Endothelial cell of umbilical vein (primary cell): ENCODE data around the gene RIOX2. TPM values are rescaled to one million over a fixed set of nuclear protein-coding genes. Genes with fewer than 3 reads are reported as not detected.

Experiments
- BruUV-seq: library from RNA; stranded (reverse); fragments of 400-500 nt; replicated peaks from 2 replicates; lab custom pipeline; 2021; lab: Mats Ljungman, UMichigan
- CTCF ChIA-PET: fragments of 300-600, 350-600 bp; sonication (Branson Sonifier 250); formaldehyde crosslinking; loops from one replicate; lab custom pipeline; 2021; ENCODE audit warnings: antibody characterized with exemption, inconsistent platforms; lab: Charles Lee
- POLR2A ChIA-PET: fragments of 300-600, 350-600 bp; sonication (Branson Sonifier 250); formaldehyde crosslinking; loops from one replicate; lab custom pipeline; 2021; ENCODE audit warnings: antibody characterized with exemption, inconsistent platforms; lab: Charles Lee
- DNase-seq: peaks from one replicate; pipeline ENCODE4 v3.0.0-alpha.2; 2011; ENCODE audit warnings: low read depth, low spot score
- FAIRE-seq: peaks from 2 replicates; lab custom pipeline; 2011; peaks lifted over from hg19 to GRCh38; lab: Jason Lieb, UNC
- H2AFZ ChIP-seq: 2 replicates; pipeline ENCODE4 v1.6.0; 2012; ENCODE audit warnings: low read depth, low read length, control low read depth, inconsistent platforms
- H3K27ac ChIP-seq: 2 replicates; pipeline ENCODE4 v1.5.1; 2011; ENCODE audit warnings: low read depth, mild to moderate bottlenecking, control low read depth, low read length, moderate library complexity; ENCODE audit not compliant: insufficient read depth
- H3K27me3 ChIP-seq, 2 experiments: 2 replicates each; pipeline versions ENCODE4 v1.6.0 to v1.6.1; 2011; ENCODE audit warnings: low read length in 2 of 2, mixed read lengths in 1 of 2; ENCODE audit not compliant: control insufficient read depth in 2 of 2, insufficient read depth in 2 of 2
- H3K36me3 ChIP-seq, 2 experiments: 2 replicates in 1 of 2; 3 replicates in 1 of 2; pipeline ENCODE4 v1.5.1; 2011; ENCODE audit warnings: low read length in 2 of 2, mild to moderate bottlenecking in 1 of 2, moderate library complexity in 1 of 2; ENCODE audit not compliant: control insufficient read depth in 2 of 2, insufficient read depth in 2 of 2; ENCODE audit errors: extremely low read depth in 1 of 2
- H3K4me1 ChIP-seq: 3 replicates; pipeline ENCODE4 v1.5.1; 2011; ENCODE audit warnings: mild to moderate bottlenecking, low read length; ENCODE audit not compliant: control insufficient read depth, insufficient read depth; ENCODE audit errors: extremely low read depth
- H3K4me2 ChIP-seq: 2 replicates; pipeline ENCODE4 v1.6.1; 2011; ENCODE audit warnings: low read length, control low read depth, mixed read lengths; ENCODE audit not compliant: insufficient read depth
- H3K4me3 ChIP-seq, 3 experiments: fragments of 200-600 bp in 1 of 3; sonication (generic), shearing (Covaris generic) in 1 of 3; replicated peaks in 1 of 3; 2 replicates each; pipeline ENCODE4 v1.5.1; 2011 to 2016; ENCODE audit warnings: control low read depth in 3 of 3, low read length in 3 of 3, mild to moderate bottlenecking in 2 of 3, inconsistent platforms in 1 of 3, low read depth in 1 of 3, moderate library complexity in 1 of 3; ENCODE audit not compliant: insufficient read depth in 1 of 3
- H3K79me2 ChIP-seq: 2 replicates; pipeline ENCODE4 v1.6.0; 2012; ENCODE audit warnings: low read length, inconsistent platforms; ENCODE audit not compliant: control insufficient read depth, insufficient read depth
- H3K9ac ChIP-seq: replicated peaks from 2 replicates; pipeline ENCODE3; 2011; ENCODE audit warnings: low read length, control low read depth; ENCODE audit not compliant: insufficient read depth; ENCODE audit errors: extremely low read depth
- H3K9me1 ChIP-seq: replicated peaks from 3 replicates; pipeline ENCODE4 v1.6.0; 2011; ENCODE audit warnings: mild to moderate bottlenecking, low read length; ENCODE audit not compliant: control insufficient read depth, insufficient read depth; ENCODE audit errors: extremely low read depth
- H3K9me3 ChIP-seq: replicated peaks from 2 replicates; pipeline ENCODE4 v1.5.1; 2012; ENCODE audit warnings: low read length, inconsistent platforms; ENCODE audit not compliant: control insufficient read depth, insufficient read depth
- H4K20me1 ChIP-seq: replicated peaks from 2 replicates; pipeline ENCODE3; 2011; ENCODE audit warnings: mild to moderate bottlenecking, low read length; ENCODE audit not compliant: control insufficient read depth, insufficient read depth; ENCODE audit errors: extremely low read depth
- EZH2 ChIP-seq: IDR thresholded peaks from 2 replicates; pipeline ENCODE4 v1.6.1; 2012; ENCODE audit warnings: borderline replicate concordance, low read depth, mild to moderate bottlenecking, moderate library complexity, low read length, inconsistent platforms; ENCODE audit not compliant: severe bottlenecking
- FOS ChIP-seq: IDR thresholded peaks from 2 replicates; pipeline ENCODE4 v1.6.1; 2011; ENCODE audit warnings: mild to moderate bottlenecking, low read length, moderate library complexity, borderline replicate concordance; ENCODE audit not compliant: insufficient read depth
- GATA2 ChIP-seq: IDR thresholded peaks from 2 replicates; pipeline ENCODE4 v1.7.0; 2011; ENCODE audit warnings: low read depth, mild to moderate bottlenecking, moderate library complexity, mixed read lengths, low read length; ENCODE audit not compliant: insufficient read length, insufficient read depth
- JUN ChIP-seq: IDR thresholded peaks from 2 replicates; pipeline ENCODE4 v1.6.1; 2011; ENCODE audit warnings: borderline replicate concordance, low read depth; ENCODE audit not compliant: insufficient read length, insufficient read depth
- MYC ChIP-seq: IDR thresholded peaks from one replicate; pipeline ENCODE4 v1.6.1; 2011; ENCODE audit warnings: mild to moderate bottlenecking, low read depth, low read length
- POLR2A ChIP-seq: IDR thresholded peaks from 2 replicates; pipeline ENCODE4 v1.6.1; 2012; ENCODE audit warnings: low read depth, mild to moderate bottlenecking, control low read depth, low read length
- POLR2AphosphoS5 ChIP-seq: IDR thresholded peaks from 2 replicates; pipeline ENCODE4 v1.6.1; 2012; ENCODE audit warnings: low read depth, mild to moderate bottlenecking, control low read depth, low read length, moderate library complexity; ENCODE audit not compliant: insufficient read depth
- dilution Hi-C: fragments of 300-500 bp; cut with MboI; formaldehyde crosslinking; loops from one replicate; pipeline ENCODE4 v1.15.0; 2019; ENCODE audit warnings: low sequenced_read_pairs; ENCODE audit not compliant: extremely low pct_ligation_motif_present
- intact Hi-C: fragments of 100-400 bp; cut with micrococcal nuclease; formaldehyde crosslinking; loops from one replicate; pipeline ENCODE4 v1.10.0; 2022
- polyA plus RNA-seq, 4 experiments: library from polyadenylated mRNA; depleted of rRNA in 3 of 4; stranded (reverse) in 3 of 4; unstranded in 1 of 4; fragments of >200 nt; gene quantifications; 2 replicates each; pipeline versions ENCODE4 v1.2.1 to v1.2.3, GENCODE V29; 2011 to 2012; ENCODE audit warnings: missing spikeins in 1 of 4
- total RNA-seq: library from RNA; stranded (reverse); gene quantifications from 2 replicates; pipeline ENCODE4 v1.2.3, GENCODE V29; 2021
- TF ChIP-seq, protein P1 (sequence below): IDR thresholded peaks from 2 replicates; pipeline ENCODE4 v1.6.1; 2011; ENCODE audit not compliant: insufficient read depth, insufficient read length
- TF ChIP-seq, protein P2 (sequence below), 2 donors: IDR thresholded peaks; 1 replicate in 1 of 2; 2 replicates in 1 of 2; pipeline ENCODE4 v1.5.1; 2011; ENCODE audit warnings: low read length in 2 of 2, mild to moderate bottlenecking in 2 of 2, moderate library complexity in 2 of 2, control low read depth in 1 of 2, inconsistent platforms in 1 of 2, low read depth in 1 of 2; ENCODE audit not compliant: insufficient read depth in 1 of 2; ENCODE audit errors: extremely low read depth in 1 of 2

The RIOX2 gene
- total and polyA plus RNA-seq, 2 donors (not counting 3 experiments of a cell fraction or from before 2014, with no cell fraction given): 14.5 to 30.5 TPM

DNA sequence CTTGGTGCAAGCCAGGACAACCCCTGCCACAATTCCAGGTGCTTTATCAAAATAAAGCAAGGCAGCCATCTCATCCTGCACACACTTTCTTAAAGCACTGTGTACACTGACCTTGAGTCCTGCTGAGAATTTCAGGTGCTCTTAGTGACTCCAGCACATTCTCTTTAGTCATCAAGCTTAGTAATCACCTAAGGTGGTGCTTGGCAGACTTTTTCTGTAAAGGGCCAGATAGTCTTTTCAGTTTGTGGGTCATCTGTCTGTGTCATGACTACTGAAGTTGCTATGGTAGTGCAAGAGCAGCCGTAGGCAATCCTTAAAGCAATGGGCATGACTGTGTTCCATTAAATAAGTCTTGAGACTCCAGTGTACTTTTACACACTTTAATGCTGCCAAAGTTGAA lies 36.4 kb downstream of the RIOX2 start:
- no peak overlapping the region for H3K27ac ChIP-seq
- ChIA-PET POLR2A (no interaction called here), CTCF (interaction anchor here (2.1 kb wide), 1 partner anchor 10 kb away, joined by 5 read pairs; no protein-coding TSS in a partner anchor)
- BruUV-seq: no TSS peak
- no peak overlapping the region for H2AFZ ChIP-seq
- H3K36me3 ChIP-seq: peaks cover 0 to 7% of the 10 kb centered on the region in 2 experiments
- no peaks in the 10 kb centered on the region for H3K4me1 ChIP-seq
- no peak for TF ChIP-seq POLR2A
- no peak for TF ChIP-seq GATA2
- TF ChIP-seq FOS: no peak
- no peak for TF ChIP-seq JUN
- TF ChIP-seq, protein P1, sequence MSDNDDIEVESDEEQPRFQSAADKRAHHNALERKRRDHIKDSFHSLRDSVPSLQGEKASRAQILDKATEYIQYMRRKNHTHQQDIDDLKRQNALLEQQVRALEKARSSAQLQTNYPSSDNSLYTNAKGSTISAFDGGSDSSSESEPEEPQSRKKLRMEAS: no peak
- no peak for TF ChIP-seq POLR2AphosphoS5
- TF ChIP-seq, protein P2, sequence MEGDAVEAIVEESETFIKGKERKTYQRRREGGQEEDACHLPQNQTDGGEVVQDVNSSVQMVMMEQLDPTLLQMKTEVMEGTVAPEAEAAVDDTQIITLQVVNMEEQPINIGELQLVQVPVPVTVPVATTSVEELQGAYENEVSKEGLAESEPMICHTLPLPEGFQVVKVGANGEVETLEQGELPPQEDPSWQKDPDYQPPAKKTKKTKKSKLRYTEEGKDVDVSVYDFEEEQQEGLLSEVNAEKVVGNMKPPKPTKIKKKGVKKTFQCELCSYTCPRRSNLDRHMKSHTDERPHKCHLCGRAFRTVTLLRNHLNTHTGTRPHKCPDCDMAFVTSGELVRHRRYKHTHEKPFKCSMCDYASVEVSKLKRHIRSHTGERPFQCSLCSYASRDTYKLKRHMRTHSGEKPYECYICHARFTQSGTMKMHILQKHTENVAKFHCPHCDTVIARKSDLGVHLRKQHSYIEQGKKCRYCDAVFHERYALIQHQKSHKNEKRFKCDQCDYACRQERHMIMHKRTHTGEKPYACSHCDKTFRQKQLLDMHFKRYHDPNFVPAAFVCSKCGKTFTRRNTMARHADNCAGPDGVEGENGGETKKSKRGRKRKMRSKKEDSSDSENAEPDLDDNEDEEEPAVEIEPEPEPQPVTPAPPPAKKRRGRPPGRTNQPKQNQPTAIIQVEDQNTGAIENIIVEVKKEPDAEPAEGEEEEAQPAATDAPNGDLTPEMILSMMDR (IDR thresholded peaks at IDR 0.05; ENCODE audit: extremely low read depth in 1 of 2, insufficient read depth in 1 of 2, low read depth in 1 of 2, low read length in 2 of 2): no peak
- TF ChIP-seq EZH2: no peak
- no peak for TF ChIP-seq MYC
- FAIRE-seq: no peak
- dilution Hi-C loops: no loop called here
- intact Hi-C loops: no loop called here
- H3K27me3 ChIP-seq: no peaks in the 10 kb centered on the region
- H3K4me2 ChIP-seq: no peak overlapping the region
- H3K9me1 ChIP-seq: no peaks in the 10 kb centered on the region
- H4K20me1 ChIP-seq: no peaks in the 10 kb centered on the region
- no peak for DNase-seq
- H3K4me3 ChIP-seq: no peak overlapping the region
- no peak overlapping the region for H3K9ac ChIP-seq
- H3K79me2 ChIP-seq: no peaks in the 10 kb centered on the region
- no peaks in the 10 kb centered on the region for H3K9me3 ChIP-seq
